KMS-11 (cell line): ENCODE results near the gene ZYX.
"Not testable (repeated sequence)": the region's sequence is repeated elsewhere in the genome, so short reads cannot be mapped to it uniquely, and the experiment has no call there.

ENCODE experiments used
- H2AFZ ChIP-seq: fragments of 200-600 bp; sonication (generic); 2 replicates; pipeline ENCODE4 v1.6.1; 2016; ENCODE audit warnings: antibody characterized with exemption, mixed run types, low read depth
- H3K27ac ChIP-seq: fragments of 200-600 bp; sonication (generic); 2 replicates; pipeline ENCODE4 v1.6.1; 2016; ENCODE audit warnings: mild to moderate bottlenecking, mixed run types
- H3K27me3 ChIP-seq: fragments of 200-600 bp; sonication (generic); 2 replicates; pipeline ENCODE4 v1.6.1; 2017; ENCODE audit warnings: mild to moderate bottlenecking, low read depth, mixed run types, moderate library complexity; ENCODE audit not compliant: insufficient read depth
- H3K36me3 ChIP-seq: fragments of 200-600 bp; sonication (generic); 2 replicates; pipeline ENCODE4 v1.6.1; 2017; ENCODE audit warnings: mild to moderate bottlenecking, mixed run types; ENCODE audit not compliant: insufficient read depth
- H3K4me1 ChIP-seq: fragments of 200-600 bp; sonication (generic); 2 replicates; pipeline ENCODE4 v1.6.1; 2016; ENCODE audit warnings: mild to moderate bottlenecking, low read depth, mixed run types; ENCODE audit not compliant: poor library complexity, severe bottlenecking
- H3K4me2 ChIP-seq: fragments of 200-600 bp; sonication (generic); 2 replicates; pipeline ENCODE4 v1.7.0; 2016; ENCODE audit warnings: mild to moderate bottlenecking, mixed run types
- H3K4me3 ChIP-seq: fragments of 200-600 bp; sonication (generic); IDR thresholded peaks from 2 replicates; pipeline ENCODE4 v1.6.1; 2017; ENCODE audit warnings: low read depth, low read length, mixed read lengths; ENCODE audit not compliant: insufficient read depth
- H3K79me2 ChIP-seq: fragments of 200-600 bp; sonication (generic); 2 replicates; pipeline ENCODE4 v1.6.1; 2016; ENCODE audit warnings: low read depth, mixed run types; ENCODE audit not compliant: insufficient read depth
- H3K9ac ChIP-seq: fragments of 200-600 bp; sonication (generic); 2 replicates; pipeline ENCODE4 v1.6.1; 2016; ENCODE audit warnings: mild to moderate bottlenecking, mixed run types
- H4K20me1 ChIP-seq: fragments of 200-600 bp; sonication (generic); 2 replicates; pipeline ENCODE4 v1.6.1; 2016; ENCODE audit warnings: mild to moderate bottlenecking, mixed run types; ENCODE audit not compliant: insufficient read depth
- CTCF ChIP-seq: fragments of 200-600 bp; sonication (generic); conservative IDR thresholded peaks from 2 replicates; pipeline ENCODE4 v1.6.1; 2017; ENCODE audit warnings: low read depth, mild to moderate bottlenecking, antibody characterized with exemption, low read length, moderate library complexity, mixed read lengths

Gene ZYX

GRCh38 chr7:143417734-143418383 lies 36.7 kb downstream of the ZYX start:
- no peaks in the 10 kb centered on the region for H3K36me3 ChIP-seq
- no peak overlapping the region for H3K4me3 ChIP-seq
- H3K9ac ChIP-seq = no peak overlapping the region
- no peak overlapping the region for H3K4me2 ChIP-seq
- no peaks in the 10 kb centered on the region for H3K79me2 ChIP-seq
- no peak for TF ChIP-seq CTCF
- no peaks in the 10 kb centered on the region for H3K4me1 ChIP-seq
- no peaks in the 10 kb centered on the region for H3K27me3 ChIP-seq
- no peak overlapping the region for H2AFZ ChIP-seq
- H3K27ac ChIP-seq = no peak overlapping the region
- no peaks in the 10 kb centered on the region for H4K20me1 ChIP-seq

- H3K4me2 ChIP-seq = no peak overlapping the region
- H3K27ac ChIP-seq = no peak overlapping the region
- no peaks in the 10 kb centered on the region for H3K36me3 ChIP-seq
- H3K27me3 ChIP-seq = no peaks in the 10 kb centered on the region
- no peaks in the 10 kb centered on the region for H3K79me2 ChIP-seq
- no peak overlapping the region for H3K9ac ChIP-seq
- no peaks in the 10 kb centered on the region for H4K20me1 ChIP-seq
- H3K4me1 ChIP-seq = no peaks in the 10 kb centered on the region
- TF ChIP-seq CTCF = no peak
- H3K4me3 ChIP-seq = no peak overlapping the region
- no peak overlapping the region for H2AFZ ChIP-seq
These were observed 37.7 kb downstream of the ZYX start for GRCh38 chr7:143418681-143419458.

- no peak for TF ChIP-seq CTCF
- no peak overlapping the region for H2AFZ ChIP-seq
- no peaks in the 10 kb centered on the region for H3K36me3 ChIP-seq
- no peak overlapping the region for H3K27ac ChIP-seq
- H4K20me1 ChIP-seq = no peaks in the 10 kb centered on the region
- no peaks in the 10 kb centered on the region for H3K27me3 ChIP-seq
- H3K9ac ChIP-seq = no peak overlapping the region
- H3K4me3 ChIP-seq = no peak overlapping the region
- no peaks in the 10 kb centered on the region for H3K79me2 ChIP-seq
- H3K4me2 ChIP-seq = no peak overlapping the region
- no peaks in the 10 kb centered on the region for H3K4me1 ChIP-seq
These were observed 38.7 kb downstream of the ZYX start for GRCh38 chr7:143419880-143420279.

DNA sequence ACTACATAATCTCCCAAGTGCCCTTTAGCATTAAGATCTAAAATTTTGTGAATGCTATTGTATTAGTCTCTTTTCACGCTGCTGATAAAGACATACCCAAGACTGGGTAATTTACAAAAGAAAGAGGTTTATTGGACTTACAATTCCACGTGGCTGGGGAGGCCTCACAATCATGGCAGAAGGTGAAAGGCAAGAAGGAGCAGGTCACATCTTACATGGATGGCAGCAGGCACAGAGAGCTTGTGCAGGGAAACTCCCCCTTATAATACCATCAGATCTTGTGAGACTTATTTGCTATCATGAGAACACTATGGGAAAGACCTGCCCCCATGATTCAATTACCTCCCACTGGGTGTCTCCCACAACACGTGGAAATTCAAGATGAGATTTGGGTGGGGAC lies 39.5 kb downstream of the ZYX start:
- not testable (repeated sequence) for H4K20me1 ChIP-seq, H3K27me3 ChIP-seq, H2AFZ ChIP-seq, H3K4me1 ChIP-seq, H3K4me2 ChIP-seq, H3K4me3 ChIP-seq, H3K79me2 ChIP-seq, H3K36me3 ChIP-seq, H3K9ac ChIP-seq, H3K27ac ChIP-seq

DNA sequence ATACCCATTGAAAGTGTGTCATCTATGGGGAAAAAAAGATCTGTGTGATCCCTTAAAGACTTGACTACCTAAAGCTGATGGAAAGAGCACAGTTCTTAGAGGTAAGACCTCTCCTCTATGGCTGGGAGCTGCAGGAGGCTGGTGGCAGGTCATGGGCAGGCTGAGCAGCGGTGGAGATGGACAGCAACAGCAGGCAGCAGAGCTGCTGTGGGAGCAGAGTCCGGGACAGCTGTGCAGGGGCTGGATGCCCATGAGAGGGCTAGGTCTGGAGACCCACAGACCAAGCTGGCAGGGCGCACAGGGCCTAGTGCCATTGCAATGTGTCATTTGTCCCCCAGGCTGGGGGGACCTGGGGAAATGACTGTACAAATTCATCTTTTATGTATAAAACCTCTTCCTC lies 40.9 kb downstream of the ZYX start:
- Histone ChIP-seq H3K27me3 (no peaks in the 10 kb centered on the region), H3K79me2 (no peaks in the 10 kb centered on the region), H3K4me3 (no peak overlapping the region), H3K27ac (no peak overlapping the region), H3K4me2 (no peak overlapping the region), H4K20me1 (no peaks in the 10 kb centered on the region), H3K4me1 (no peaks in the 10 kb centered on the region), H3K36me3 (no peaks in the 10 kb centered on the region), H2AFZ (no peak overlapping the region), H3K9ac (no peak overlapping the region)
- no peak for TF ChIP-seq CTCF

GRCh38 chr7:143424476-143424875 lies 43.3 kb downstream of the ZYX start:
- not testable (repeated sequence) for H3K4me3 ChIP-seq, H3K79me2 ChIP-seq, H3K4me1 ChIP-seq, H4K20me1 ChIP-seq, H3K27ac ChIP-seq, H3K36me3 ChIP-seq, H2AFZ ChIP-seq, H3K9ac ChIP-seq, H3K27me3 ChIP-seq, H3K4me2 ChIP-seq
